ENCODE data around the gene B4GALT6.

- TF ChIP-seq POLR2A (IDR thresholded peaks at IDR 0.05; ENCODE audit: borderline replicate concordance, extremely low read depth, insufficient read depth, insufficient read length): no peak
- no peak for TF ChIP-seq ZNF274 (IDR thresholded peaks at IDR 0.05; ENCODE audit: low read depth, low read length)
- TF ChIP-seq POLR2AphosphoS5 (IDR thresholded peaks at IDR 0.05; ENCODE audit: low read depth, low read length): no peak
- TF ChIP-seq CTCF (IDR thresholded peaks at IDR 0.05 in 2 of 3, conservative IDR thresholded peaks at IDR 0.05 in 1 of 3; ENCODE audit: borderline replicate concordance in 1 of 3, insufficient read depth in 1 of 3, low read depth in 2 of 3, low read length in 2 of 3): no peak
- no peak for TF ChIP-seq SIN3A (IDR thresholded peaks at IDR 0.05; ENCODE audit: low read depth)
- no peak for TF ChIP-seq MAX (IDR thresholded peaks at IDR 0.05)
- TF ChIP-seq EZH2 (IDR thresholded peaks at IDR 0.05): no peak
- TF ChIP-seq FOSL1 (IDR thresholded peaks at IDR 0.05; ENCODE audit: low read depth): no peak
- TF ChIP-seq REST (IDR thresholded peaks at IDR 0.05; ENCODE audit: low read depth): no peak
- no peak for TF ChIP-seq RAD21 (IDR thresholded peaks at IDR 0.05; ENCODE audit: low read depth)
- no peak for TF ChIP-seq CEBPB (IDR thresholded peaks at IDR 0.05; ENCODE audit: low read depth)
- no peak for TF ChIP-seq EZH2phosphoT487 (IDR thresholded peaks at IDR 0.05; ENCODE audit: borderline replicate concordance)
Measured at GRCh38 chr18:31700990-31701389, 16.6 kb upstream of the B4GALT6 start.
